GM12873 (cell line): ENCODE results near the gene SYNPR.

Experiments
- CTCF ChIP-seq: IDR thresholded peaks from 2 replicates; pipeline ENCODE4 v1.5.1; 2012; ENCODE audit warnings: low read depth, mild to moderate bottlenecking, moderate library complexity, low read length, control low read depth; ENCODE audit not compliant: insufficient read depth; ENCODE audit errors: missing control alignments

Gene SYNPR

GRCh38 chr3:63400246-63400860, 122.2 kb downstream of the SYNPR start:
- TF ChIP-seq CTCF: no peak

DNA sequence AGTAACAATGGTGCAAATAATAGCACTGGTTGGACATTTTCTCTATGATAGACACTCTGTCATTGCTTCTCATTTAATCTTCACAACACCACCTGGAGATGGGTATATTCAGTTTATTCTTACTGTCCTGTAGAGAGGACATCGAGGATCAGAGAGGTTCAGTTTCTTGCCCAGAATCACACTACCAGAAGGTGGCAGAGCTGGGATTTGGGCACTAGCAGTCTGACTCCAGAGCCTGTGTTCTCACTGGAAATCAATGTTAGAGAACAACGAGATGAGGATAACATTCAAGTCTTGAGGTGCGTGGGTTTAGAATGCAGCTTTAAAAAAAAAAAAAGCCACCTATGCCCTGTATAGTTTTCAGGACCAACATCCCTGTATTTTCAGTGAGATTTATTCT, 127.8 kb downstream of the SYNPR start:
- no peak for TF ChIP-seq CTCF

- no peak for TF ChIP-seq CTCF
Measured at GRCh38 chr3:63413523-63413922, 135.4 kb downstream of the SYNPR start.

DNA sequence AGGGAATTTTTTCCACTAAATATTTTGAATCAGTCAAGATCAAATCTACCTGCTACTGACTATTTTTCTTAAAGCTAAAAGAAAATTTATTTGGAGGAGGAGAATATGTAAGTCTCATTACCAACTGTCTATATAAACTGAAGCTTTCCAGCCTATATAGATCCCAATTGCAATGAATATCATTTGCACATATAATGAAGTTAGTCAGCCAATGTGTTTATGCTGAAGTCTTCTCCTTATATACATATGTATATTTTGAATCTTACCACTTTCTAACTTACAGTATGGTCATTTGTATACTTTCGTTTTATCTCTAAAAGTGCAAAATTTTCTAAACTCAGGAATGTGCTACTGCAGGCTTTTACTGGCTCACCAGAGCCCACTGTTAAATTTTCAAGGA, 136.5 kb downstream of the SYNPR start:
- TF ChIP-seq CTCF: no peak

- no peak for TF ChIP-seq CTCF
Measured at GRCh38 chr3:63429905-63430304, 151.8 kb downstream of the SYNPR start.

DNA sequence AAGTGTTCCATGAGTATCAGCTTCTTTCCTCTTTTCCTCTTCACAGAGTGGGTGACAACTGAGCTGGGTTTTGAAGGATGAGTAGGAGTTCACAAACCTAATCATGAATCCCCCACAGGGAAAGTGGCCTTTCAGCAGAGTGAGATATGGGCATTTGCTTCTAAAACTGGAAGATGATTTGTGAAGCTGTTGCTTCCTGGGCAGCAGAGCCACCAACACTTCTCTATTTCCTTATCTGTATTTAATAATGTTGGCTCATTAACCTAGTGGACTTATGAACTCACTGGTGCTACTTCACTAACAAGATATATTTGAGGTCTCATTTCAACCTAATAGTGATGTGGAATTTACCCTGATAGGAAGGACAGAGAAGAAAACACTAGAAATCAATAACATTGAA, 152.8 kb downstream of the SYNPR start:
- no peak for TF ChIP-seq CTCF

GRCh38 chr3:63437858-63438257, 159.8 kb downstream of the SYNPR start:
- no peak for TF ChIP-seq CTCF

DNA sequence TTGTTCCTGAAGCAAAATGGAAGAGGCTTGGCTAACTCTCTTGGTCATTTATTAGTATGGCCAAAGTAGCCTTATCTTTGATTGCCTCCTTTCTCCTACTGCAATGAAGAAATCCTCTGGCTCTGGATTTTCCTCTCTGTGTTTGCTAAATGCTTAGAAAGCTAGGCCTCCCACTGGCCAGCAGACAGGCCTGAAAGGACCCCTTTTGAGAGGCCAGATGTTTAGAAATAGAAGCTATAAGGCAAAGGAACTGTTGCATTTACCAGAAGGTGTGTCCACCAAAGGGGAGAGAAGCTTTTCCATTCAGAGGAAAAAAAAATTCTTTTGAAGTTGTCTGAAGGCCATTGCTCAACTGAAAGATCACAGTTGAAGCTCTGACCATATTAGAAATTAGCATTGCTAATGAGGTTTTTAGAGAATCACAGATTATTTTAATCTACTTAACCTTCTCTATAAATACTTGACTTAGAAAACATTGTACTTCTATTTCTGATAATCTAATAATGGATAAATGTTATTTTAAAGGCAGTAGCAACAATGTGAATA, 160.8 kb downstream of the SYNPR start:
- TF ChIP-seq CTCF: no peak
